Ishikawa (cell line): ENCODE data around the gene CEP78.

Experiments
- CEBPB ChIP-seq: IDR thresholded peaks from 2 replicates; pipeline ENCODE4 v1.6.1; 2012
- CREB1 ChIP-seq: IDR thresholded peaks from 2 replicates; pipeline ENCODE4 v1.6.1; 2012; ENCODE audit warnings: low read depth
- EGR1 ChIP-seq: IDR thresholded peaks from 2 replicates; pipeline ENCODE4 v1.6.1; 2012
- RAD21 ChIP-seq: IDR thresholded peaks from 2 replicates; pipeline ENCODE4 v1.6.1; 2012; ENCODE audit warnings: low read depth
- REST ChIP-seq: IDR thresholded peaks from 2 replicates; pipeline ENCODE4 v1.6.1; 2012; ENCODE audit warnings: low read depth, mild to moderate bottlenecking
- TCF12 ChIP-seq: IDR thresholded peaks from 2 replicates; pipeline ENCODE4 v1.6.1; 2012; ENCODE audit warnings: low read depth
- YY1 ChIP-seq: IDR thresholded peaks from 2 replicates; pipeline ENCODE4 v1.6.1; 2012; ENCODE audit warnings: low read depth
- ZBTB7A ChIP-seq: IDR thresholded peaks from 2 replicates; pipeline ENCODE4 v1.6.1; 2012; ENCODE audit warnings: low read depth
- TF ChIP-seq, protein P1 (sequence below): IDR thresholded peaks from 2 replicates; pipeline ENCODE4 v1.6.1; 2012

DNA sequence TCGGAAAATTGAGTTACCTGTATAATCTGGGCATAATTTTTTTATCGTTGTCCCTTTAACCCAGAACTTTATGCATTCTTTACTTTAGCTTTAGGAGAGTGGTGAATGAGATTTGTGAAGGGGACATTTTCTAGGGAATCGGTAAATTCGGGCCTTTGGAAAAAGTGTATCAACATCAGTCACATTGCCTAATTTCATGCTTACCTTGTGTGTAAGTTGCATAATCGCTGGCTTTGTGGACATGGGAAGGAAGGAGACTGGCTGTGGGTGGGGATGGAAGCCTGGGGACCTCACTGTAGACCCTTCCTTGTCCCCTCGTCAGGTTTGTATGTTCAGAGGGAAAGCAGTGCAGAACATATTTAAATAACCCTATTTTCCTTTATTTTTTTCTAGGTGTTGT is 64.3 kb downstream of the CEP78 start:
- TF ChIP-seq REST (no peak), RAD21 (no peak), CEBPB (no peak), CREB1 (no peak), YY1 (no peak), ZBTB7A (no peak), EGR1 (no peak), TCF12 (no peak)
- TF ChIP-seq, protein P1, sequence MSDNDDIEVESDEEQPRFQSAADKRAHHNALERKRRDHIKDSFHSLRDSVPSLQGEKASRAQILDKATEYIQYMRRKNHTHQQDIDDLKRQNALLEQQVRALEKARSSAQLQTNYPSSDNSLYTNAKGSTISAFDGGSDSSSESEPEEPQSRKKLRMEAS, result no peak
